NCI-H345 treated with DMSO at 0.1 percent for 48 hours (cell line): ENCODE measurements around the gene NTNG1.
"Not testable (repeated sequence)": the region's sequence is repeated elsewhere in the genome, so short reads cannot be mapped to it uniquely, and the experiment has no call there.

ENCODE experiments used
- DNase-seq: peaks from one replicate; lab custom pipeline; 2025; ENCODE audit not compliant: unreplicated experiment; lab: John Stamatoyannopoulos, UW

NTNG1 gene

GRCh38 chr1:107142666-107143065, 1.8 kb downstream of the NTNG1 start:
- DNase-seq, result peak; percentile 56

DNA sequence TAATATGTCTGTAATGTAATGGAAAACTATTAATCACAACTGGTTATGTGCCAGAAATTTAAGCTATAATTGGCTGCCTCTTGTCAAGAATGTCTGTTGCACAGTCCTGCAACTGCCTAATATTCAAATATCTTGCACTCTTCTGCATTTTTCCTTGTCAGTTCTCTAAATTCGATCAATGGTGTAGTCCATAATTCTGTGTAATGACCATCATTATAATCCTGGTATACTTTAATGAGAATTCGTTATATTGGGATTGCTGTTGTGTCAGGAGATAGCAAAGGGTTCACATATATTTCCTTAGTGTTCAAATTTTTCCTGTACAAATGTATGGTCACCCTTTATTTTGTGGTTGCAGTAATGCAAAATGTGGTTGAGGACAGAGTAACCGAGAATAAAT, 4.8 kb downstream of the NTNG1 start:
- peak; percentile 41 for DNase-seq

DNA sequence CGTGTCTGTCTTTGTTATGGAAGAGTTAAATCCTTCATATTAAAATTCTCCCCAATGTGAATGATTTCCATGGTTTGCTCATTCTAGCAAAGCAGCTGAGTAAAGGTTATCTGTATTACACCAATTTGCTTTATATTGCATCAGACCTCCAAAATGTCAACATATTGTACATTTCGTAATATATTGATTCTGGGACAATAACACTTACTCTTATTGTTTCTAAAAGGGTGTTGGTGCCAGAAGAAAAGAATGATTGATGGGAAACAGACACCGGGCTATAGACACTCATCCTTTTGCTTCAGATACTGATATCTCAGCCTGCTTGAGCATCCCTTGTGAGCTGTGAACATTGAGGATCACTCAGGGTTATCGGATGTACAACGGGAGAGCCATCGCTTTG, 7.0 kb downstream of the NTNG1 start:
- peak; percentile 87 for DNase-seq

GRCh38 chr1:107149946-107150345, 9.1 kb downstream of the NTNG1 start:
- no peak for DNase-seq

- DNase-seq, result no peak
These were observed 10.5 kb downstream of the NTNG1 start for GRCh38 chr1:107151295-107151694.

DNA sequence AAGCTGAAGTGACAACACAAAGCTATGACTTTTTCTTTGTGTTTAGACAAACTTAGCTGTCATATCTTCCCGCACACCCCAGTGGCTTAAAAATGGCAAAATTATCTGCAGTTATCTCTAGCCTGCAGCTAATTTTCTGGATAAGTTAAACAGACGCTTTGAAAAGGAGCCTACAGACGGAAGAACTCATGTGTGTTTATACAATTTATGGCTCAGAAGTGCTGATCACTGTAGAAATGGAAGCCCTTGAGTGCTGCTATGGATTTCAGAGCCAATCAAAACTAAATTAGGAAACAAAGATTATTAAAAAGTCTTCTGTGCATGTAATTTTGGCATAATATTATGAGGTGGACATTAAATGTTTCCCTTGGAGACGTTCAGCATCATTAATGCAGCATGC, 11.6 kb downstream of the NTNG1 start:
- DNase-seq, result no peak

GRCh38 chr1:107153014-107153413, 12.2 kb downstream of the NTNG1 start:
- DNase-seq, result no peak

- DNase-seq, result no peak
These were observed 17.7 kb downstream of the NTNG1 start for GRCh38 chr1:107158496-107158895.

DNA sequence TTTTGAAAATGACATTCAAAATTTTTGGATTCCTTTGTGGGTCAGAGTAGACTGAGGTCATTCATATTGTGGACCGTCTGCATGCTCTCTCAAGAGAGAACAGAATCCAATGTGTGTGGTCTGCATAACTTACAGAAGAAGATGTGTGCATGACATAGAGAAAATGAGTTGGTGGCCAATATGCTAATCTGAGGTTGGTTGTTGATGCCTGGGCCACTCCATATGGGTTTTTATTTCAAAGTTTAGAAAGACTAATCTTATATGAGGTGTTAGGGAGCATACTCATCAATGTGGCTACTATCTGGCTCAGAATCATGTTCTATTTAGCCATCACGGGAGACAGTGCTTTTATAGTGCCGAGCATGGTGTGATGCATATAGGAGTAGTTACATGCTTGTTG, 18.2 kb downstream of the NTNG1 start:
- no peak for DNase-seq

DNA sequence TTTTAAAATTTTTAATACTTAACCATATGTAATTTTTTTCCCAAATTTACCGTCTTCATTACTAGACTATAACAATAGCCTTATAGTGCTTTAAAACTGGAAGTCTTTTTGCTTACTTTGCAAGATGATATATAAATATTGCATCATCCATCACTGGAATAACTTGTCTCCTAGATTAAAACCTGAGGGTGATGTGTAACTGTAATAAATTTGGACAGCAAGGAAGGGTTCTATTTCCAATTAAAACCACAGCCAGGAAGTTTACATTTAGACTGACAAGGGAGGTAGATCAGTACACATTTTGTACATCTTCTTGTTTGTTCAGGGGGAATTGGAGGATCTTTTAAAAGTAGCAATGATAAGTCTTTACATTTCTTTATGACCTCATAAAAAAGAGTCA, 21.9 kb downstream of the NTNG1 start:
- no peak for DNase-seq

GRCh38 chr1:107164901-107165300, 24.1 kb downstream of the NTNG1 start:
- DNase-seq, result not testable (repeated sequence)

DNA sequence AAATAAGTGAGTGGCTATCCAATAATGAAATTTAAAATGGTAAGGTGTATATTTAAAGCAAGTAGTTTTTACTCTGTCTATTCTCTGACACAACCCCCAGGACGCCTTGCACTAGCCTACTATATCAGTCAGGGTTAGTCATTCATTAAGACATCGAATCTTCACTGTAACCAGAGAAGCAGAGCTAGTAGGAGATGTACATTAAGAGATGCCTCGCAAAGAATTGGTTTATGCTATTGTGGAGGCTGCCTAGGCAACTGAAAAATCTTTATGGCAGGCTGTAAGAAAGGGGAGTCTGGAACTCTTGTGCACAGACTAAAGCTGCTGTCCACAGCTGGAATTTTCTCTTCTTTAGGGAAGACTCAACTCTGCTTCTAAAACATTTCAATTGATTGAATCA, 28.8 kb downstream of the NTNG1 start:
- DNase-seq, result no peak

DNA sequence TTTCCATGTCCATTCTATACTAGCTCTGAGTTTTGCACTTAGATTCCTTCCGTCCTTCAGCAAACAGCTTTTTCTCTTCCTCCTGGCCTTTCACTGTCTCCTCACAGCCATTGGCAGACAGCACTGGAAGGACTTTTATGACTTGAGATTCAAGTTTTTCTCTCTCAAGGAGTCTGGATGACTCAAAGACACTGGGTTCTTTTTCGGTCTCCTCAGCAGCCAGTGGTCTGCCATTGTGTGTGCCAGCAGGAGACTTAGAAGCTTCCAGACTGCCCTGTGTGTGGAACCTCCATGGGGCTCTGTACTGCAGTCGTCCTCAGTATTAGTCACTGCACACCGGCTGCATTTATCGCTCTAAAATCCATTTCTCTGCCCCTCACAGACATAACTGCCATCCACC, 30.5 kb downstream of the NTNG1 start:
- DNase-seq, result no peak

DNA sequence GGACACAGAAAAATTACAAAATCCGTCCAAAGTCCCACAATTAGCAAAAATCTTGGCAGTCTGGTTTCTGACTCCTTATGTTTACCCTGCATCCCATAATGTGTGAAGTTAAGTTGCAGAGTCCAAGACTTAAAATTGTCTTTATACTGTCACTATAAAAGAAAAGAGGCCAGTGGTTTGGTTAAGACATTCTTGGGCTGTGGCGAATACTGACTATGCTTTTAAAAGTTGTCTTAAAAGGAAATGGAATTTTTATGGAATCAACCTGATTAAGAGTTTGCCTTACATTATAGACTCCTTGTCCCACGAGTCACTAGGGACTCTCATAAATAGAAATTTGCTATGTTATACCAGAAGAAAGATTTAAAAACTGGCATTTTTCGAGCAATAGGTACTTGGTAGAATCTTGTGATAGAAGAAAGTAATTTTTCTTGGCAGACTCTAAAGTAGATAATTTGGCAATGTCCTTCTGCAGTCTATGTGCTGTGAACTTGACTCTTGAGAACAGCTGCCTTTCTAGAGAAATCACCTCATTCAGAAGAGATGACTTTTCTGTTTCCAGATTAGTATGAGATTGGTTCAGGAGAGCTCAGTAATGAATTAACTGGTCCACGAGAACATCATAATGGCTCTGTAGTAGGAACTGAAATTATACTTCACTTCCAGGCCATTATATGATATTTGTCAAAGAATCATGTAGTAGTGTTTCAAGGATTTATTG, 31.8 kb downstream of the NTNG1 start:
- DNase-seq, result no peak

GRCh38 chr1:107175102-107175909, 34.5 kb downstream of the NTNG1 start:
- DNase-seq, result peak; percentile 33

GRCh38 chr1:107181253-107181969, 40.6 kb downstream of the NTNG1 start:
- DNase-seq, result no peak

- no peak for DNase-seq
These were observed 42.2 kb downstream of the NTNG1 start for GRCh38 chr1:107183011-107183410.

- no peak for DNase-seq
These were observed 44.0 kb downstream of the NTNG1 start for GRCh38 chr1:107184888-107185287.

DNA sequence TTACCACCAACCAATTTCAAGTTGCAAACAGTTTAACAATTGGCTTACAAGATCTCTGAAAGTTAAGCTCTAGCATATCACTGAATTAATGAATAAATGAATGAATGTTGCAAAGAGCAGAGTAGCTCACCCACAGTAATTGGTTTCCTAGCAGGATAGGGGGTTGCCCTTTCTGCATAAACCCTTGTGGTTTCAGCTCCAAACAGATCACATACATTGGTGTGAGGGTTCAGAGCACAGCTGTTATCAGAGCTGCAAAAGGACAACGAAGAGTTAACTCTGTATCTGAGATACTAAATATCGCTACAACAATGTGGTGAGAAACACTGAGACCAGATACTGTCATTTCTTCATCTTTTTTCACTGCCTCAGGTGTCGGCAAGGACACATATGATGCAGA, 46.6 kb downstream of the NTNG1 start:
- no peak for DNase-seq

DNA sequence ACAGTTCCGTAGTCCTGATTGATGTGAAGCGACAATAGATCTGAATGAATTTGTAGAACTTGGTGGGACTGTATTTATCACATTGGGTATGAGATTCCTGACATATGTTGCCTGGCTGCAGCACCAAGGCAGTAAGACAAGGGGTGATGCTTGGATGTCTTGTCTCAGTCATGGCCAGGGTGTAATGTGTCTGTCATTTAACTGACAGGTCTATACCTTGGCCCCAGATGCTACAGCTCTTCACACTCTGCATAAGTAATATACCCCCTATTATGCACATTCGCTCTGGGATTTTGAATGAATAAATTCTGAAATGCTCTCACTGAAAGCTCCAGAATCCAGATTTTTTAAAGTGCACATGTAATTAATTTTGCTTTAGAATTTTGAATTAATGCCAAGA, 47.3 kb downstream of the NTNG1 start:
- no peak for DNase-seq

GRCh38 chr1:107194380-107194779, 53.5 kb downstream of the NTNG1 start:
- no peak for DNase-seq

GRCh38 chr1:107195476-107195875, 54.6 kb downstream of the NTNG1 start:
- no peak for DNase-seq
